CD14-positive monocyte (primary cell): ENCODE measurements around the gene USP43. TPM values are rescaled to one million over a fixed set of nuclear protein-coding genes. Genes with fewer than 3 reads are reported as not detected.
"Not testable (repeated sequence)": the region's sequence is repeated elsewhere in the genome, so short reads cannot be mapped to it uniquely, and the experiment has no call there.

Experiments used
- DNase-seq, 3 donors: peaks; one replicate each; pipeline ENCODE4 v3.0.0-alpha.2; 2011 to 2022
- H2AFZ ChIP-seq: 2 replicates; pipeline ENCODE4 v1.6.0; 2012; ENCODE audit warnings: mild to moderate bottlenecking, low read depth, low read length, inconsistent platforms; ENCODE audit not compliant: insufficient read depth, poor library complexity, severe bottlenecking
- H3K27ac ChIP-seq, 2 donors: 1 replicate in 1 of 2; 2 replicates in 1 of 2; pipeline ENCODE4 v1.5.1; 2012 to 2013; ENCODE audit warnings: low read length in 2 of 2, control low read depth in 1 of 2, inconsistent platforms in 1 of 2, low read depth in 1 of 2, mild to moderate bottlenecking in 1 of 2
- H3K27me3 ChIP-seq, 2 donors: one replicate each; pipeline versions ENCODE4 v1.6.0 to v1.6.1; 2011 to 2013; ENCODE audit warnings: low read length in 2 of 2; ENCODE audit not compliant: control insufficient read depth in 2 of 2, insufficient read depth in 2 of 2
- H3K36me3 ChIP-seq, 2 donors: replicated peaks in 1 of 2; 1 replicate in 1 of 2; 2 replicates in 1 of 2; pipeline versions ENCODE4 v1.5.1 to v1.6.1; 2012 to 2013; ENCODE audit warnings: low read length in 2 of 2, control low read depth in 1 of 2, inconsistent platforms in 1 of 2, mild to moderate bottlenecking in 1 of 2; ENCODE audit not compliant: insufficient read depth in 2 of 2, control insufficient read depth in 1 of 2
- H3K4me1 ChIP-seq, 2 donors: 1 replicate in 1 of 2; 2 replicates in 1 of 2; pipeline versions ENCODE4 v1.5.1 to v1.6.1; 2012 to 2013; ENCODE audit warnings: low read length in 2 of 2, control low read depth in 1 of 2, inconsistent platforms in 1 of 2, mild to moderate bottlenecking in 1 of 2, moderate library complexity in 1 of 2; ENCODE audit not compliant: insufficient read depth in 2 of 2, control insufficient read depth in 1 of 2
- H3K4me2 ChIP-seq: replicated peaks from 2 replicates; pipeline ENCODE3; 2012; ENCODE audit warnings: low read length, moderate library complexity, mild to moderate bottlenecking; ENCODE audit not compliant: poor library complexity, severe bottlenecking; ENCODE audit errors: extremely low read depth
- H3K4me3 ChIP-seq, 3 experiments: fragments of 200-600 bp in 1 of 3; sonication (generic) in 1 of 3; replicated peaks in 1 of 3; 1 replicate in 2 of 3; 2 replicates in 1 of 3; pipeline ENCODE4 v1.5.1; 2011 to 2013; ENCODE audit warnings: low read length in 3 of 3, mild to moderate bottlenecking in 3 of 3, control low read depth in 2 of 3, low read depth in 2 of 3, inconsistent platforms in 1 of 3, moderate library complexity in 1 of 3
- H3K79me2 ChIP-seq: 2 replicates; pipeline ENCODE4 v1.6.0; 2012; ENCODE audit warnings: mild to moderate bottlenecking, control low read depth, inconsistent platforms, low read length, moderate library complexity; ENCODE audit not compliant: insufficient read depth
- H3K9ac ChIP-seq: 2 replicates; pipeline ENCODE4 v1.6.0; 2017; ENCODE audit warnings: low read length, mild to moderate bottlenecking; ENCODE audit not compliant: insufficient read depth, poor library complexity, severe bottlenecking
- H3K9me3 ChIP-seq, 2 donors: replicated peaks in 1 of 2; 1 replicate in 1 of 2; 2 replicates in 1 of 2; pipeline versions ENCODE4 v1.5.1 to v1.6.1; 2012 to 2013; ENCODE audit warnings: low read length in 2 of 2, control low read depth in 1 of 2; ENCODE audit not compliant: control insufficient read depth in 1 of 2, insufficient read depth in 1 of 2
- H4K20me1 ChIP-seq: 2 replicates; pipeline ENCODE4 v1.6.0; 2012; ENCODE audit warnings: mild to moderate bottlenecking, low read length, control low read depth, moderate library complexity; ENCODE audit not compliant: insufficient read depth
- H3K27ac Mint-ChIP-seq, 7 donors: one replicate each; pipeline ENCODE4 v1.8.0; 2020; ENCODE audit warnings: mild to moderate bottlenecking in 7 of 7, mixed read lengths in 7 of 7, moderate library complexity in 6 of 7, inconsistent platforms in 2 of 7
- H3K27me3 Mint-ChIP-seq, 3 donors: one replicate each; pipeline ENCODE4 v1.8.0; 2021 to 2022; ENCODE audit warnings: low read depth in 3 of 3, mild to moderate bottlenecking in 3 of 3, mixed read lengths in 3 of 3, moderate library complexity in 3 of 3, inconsistent platforms in 1 of 3
- H3K36me3 Mint-ChIP-seq, 2 donors: one replicate each; pipeline ENCODE4 v1.8.0; 2020; ENCODE audit warnings: mixed read lengths in 2 of 2, inconsistent platforms in 1 of 2, mild to moderate bottlenecking in 1 of 2
- H3K4me1 Mint-ChIP-seq: one replicate; pipeline ENCODE4 v1.8.0; 2020; ENCODE audit warnings: mild to moderate bottlenecking, mixed read lengths
- H3K4me3 Mint-ChIP-seq, 2 donors: one replicate each; pipeline ENCODE4 v1.8.0; 2020; ENCODE audit warnings: mild to moderate bottlenecking in 2 of 2, mixed read lengths in 2 of 2, moderate library complexity in 1 of 2
- H3K9me3 Mint-ChIP-seq, 7 donors: one replicate each; pipeline ENCODE4 v1.8.0; 2020 to 2022; ENCODE audit warnings: mixed read lengths in 7 of 7, mild to moderate bottlenecking in 6 of 7, moderate library complexity in 6 of 7, inconsistent platforms in 2 of 7
- WGBS: methylation state at CpG from one replicate; pipeline ENCODE4 v1.1.5; 2013; ENCODE audit warnings: missing lambda C conversion rate; ENCODE audit not compliant: insufficient coverage; 5-methylcytosine and 5-hydroxymethylcytosine counted together
- intact Hi-C, 2 donors: fragments of 100-400 bp; cut with micrococcal nuclease; formaldehyde crosslinking; loops; one replicate each; pipeline versions ENCODE4 v1.15.0 to v1.15.1; 2023
- polyA plus RNA-seq, 3 donors: library from polyadenylated mRNA; depleted of rRNA in 1 of 3; unstranded in 2 of 3; stranded (reverse) in 1 of 3; fragments of 300-500 nt in 2 of 3; fragments of >200 nt in 1 of 3; fragmentation: Illumina TruSeq in 2 of 3; gene quantifications; 1 replicate in 2 of 3; 2 replicates in 1 of 3; pipeline ENCODE4 v1.2.3, GENCODE V29; 2012 to 2021
- TF ChIP-seq, protein P1 (sequence below): fragments of 200-600 bp; IDR thresholded peaks from one replicate; pipeline ENCODE4 v1.8.0; 2022; ENCODE audit warnings: antibody characterized with exemption, mild to moderate bottlenecking

USP43 gene
- polyA plus RNA-seq, 3 donors = 0.05 to 0.57 TPM; not detected in 1

DNA sequence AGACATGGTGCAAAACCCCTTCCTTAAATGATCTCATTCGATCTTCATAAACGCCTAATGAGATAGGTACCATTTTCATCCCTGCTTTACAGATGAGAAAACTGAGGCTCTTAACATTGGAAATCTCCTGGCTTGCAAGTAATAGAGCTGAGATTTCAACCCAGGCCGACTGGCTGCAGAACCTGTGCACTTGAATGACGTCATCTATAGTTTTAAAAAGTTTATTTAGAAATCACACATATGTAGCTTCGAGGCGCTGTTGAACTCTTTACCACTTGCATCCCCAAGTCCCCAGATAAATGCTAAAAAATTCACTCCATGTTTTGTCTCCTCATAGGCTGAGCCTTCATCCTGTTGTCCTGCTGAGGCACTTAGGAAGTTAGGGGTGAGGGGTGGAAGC lies 38.9 kb upstream of the USP43 start:
- Histone ChIP-seq H3K36me3 (no peaks in the 10 kb centered on the region), H3K4me2 (no peak overlapping the region), H3K27me3 (no peaks in the 10 kb centered on the region), H3K4me3 (no peak overlapping the region), H3K4me1 (no peaks in the 10 kb centered on the region), H4K20me1 (no peaks in the 10 kb centered on the region), H2AFZ (no peak overlapping the region), H3K27ac (no peak overlapping the region), H3K9ac (no peak overlapping the region), H3K79me2 (no peaks in the 10 kb centered on the region), H3K9me3 (no peaks in the 10 kb centered on the region)
- Mint-ChIP-seq H3K4me3 (no peak overlapping the region), H3K9me3 (peaks cover 0 to 6% (median 0%) of the 10 kb centered on the region in 7 donors), H3K27ac (no peak overlapping the region), H3K4me1 (no peaks in the 10 kb centered on the region), H3K36me3 (no peaks in the 10 kb centered on the region), H3K27me3 (peaks cover 7 to 9% (median 7%) of the 10 kb centered on the region in 3 donors)
- no peak for DNase-seq
- WGBS = no CpG with 5 or more reads among the region's 6 CpGs
- intact Hi-C loops = no loop called here
- TF ChIP-seq, protein P1, sequence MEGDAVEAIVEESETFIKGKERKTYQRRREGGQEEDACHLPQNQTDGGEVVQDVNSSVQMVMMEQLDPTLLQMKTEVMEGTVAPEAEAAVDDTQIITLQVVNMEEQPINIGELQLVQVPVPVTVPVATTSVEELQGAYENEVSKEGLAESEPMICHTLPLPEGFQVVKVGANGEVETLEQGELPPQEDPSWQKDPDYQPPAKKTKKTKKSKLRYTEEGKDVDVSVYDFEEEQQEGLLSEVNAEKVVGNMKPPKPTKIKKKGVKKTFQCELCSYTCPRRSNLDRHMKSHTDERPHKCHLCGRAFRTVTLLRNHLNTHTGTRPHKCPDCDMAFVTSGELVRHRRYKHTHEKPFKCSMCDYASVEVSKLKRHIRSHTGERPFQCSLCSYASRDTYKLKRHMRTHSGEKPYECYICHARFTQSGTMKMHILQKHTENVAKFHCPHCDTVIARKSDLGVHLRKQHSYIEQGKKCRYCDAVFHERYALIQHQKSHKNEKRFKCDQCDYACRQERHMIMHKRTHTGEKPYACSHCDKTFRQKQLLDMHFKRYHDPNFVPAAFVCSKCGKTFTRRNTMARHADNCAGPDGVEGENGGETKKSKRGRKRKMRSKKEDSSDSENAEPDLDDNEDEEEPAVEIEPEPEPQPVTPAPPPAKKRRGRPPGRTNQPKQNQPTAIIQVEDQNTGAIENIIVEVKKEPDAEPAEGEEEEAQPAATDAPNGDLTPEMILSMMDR = no peak

DNA sequence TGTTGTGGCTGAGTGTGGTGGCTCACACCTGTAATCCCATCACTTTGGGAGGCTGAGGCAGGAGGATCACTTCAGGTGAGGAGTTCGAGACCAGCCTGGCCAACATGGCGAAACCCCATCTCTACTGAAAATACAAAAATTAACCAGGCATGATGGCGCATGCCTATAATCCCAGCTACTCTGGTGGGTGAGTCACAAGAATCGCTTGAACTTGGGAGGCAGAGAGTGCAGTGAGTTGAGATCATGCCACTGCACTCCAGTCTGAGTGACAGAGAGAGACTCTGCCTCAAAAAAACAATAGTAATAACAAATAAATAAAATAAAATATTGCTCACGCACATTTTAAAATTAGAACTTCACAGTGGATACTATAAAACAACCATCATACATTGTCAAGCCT lies 38.3 kb upstream of the USP43 start:
- H3K27me3 Mint-ChIP-seq, H3K9me3 ChIP-seq, H3K27me3 ChIP-seq, H3K27ac Mint-ChIP-seq, H2AFZ ChIP-seq, H3K9me3 Mint-ChIP-seq, H3K27ac ChIP-seq, H4K20me1 ChIP-seq, DNase-seq, H3K4me3 Mint-ChIP-seq, H3K4me3 ChIP-seq, H3K4me2 ChIP-seq, H3K79me2 ChIP-seq, H3K4me1 ChIP-seq, H3K9ac ChIP-seq, intact Hi-C loops, H3K36me3 ChIP-seq, H3K4me1 Mint-ChIP-seq, H3K36me3 Mint-ChIP-seq: not testable (repeated sequence)
- no CpG with 5 or more reads among the region's 5 CpGs for WGBS
